ENCODE measurements around the gene TCF7L2.
A peak's percentile ranks its signal among the peaks of the same experiment; 100 is the strongest.

Gene TCF7L2

DNA sequence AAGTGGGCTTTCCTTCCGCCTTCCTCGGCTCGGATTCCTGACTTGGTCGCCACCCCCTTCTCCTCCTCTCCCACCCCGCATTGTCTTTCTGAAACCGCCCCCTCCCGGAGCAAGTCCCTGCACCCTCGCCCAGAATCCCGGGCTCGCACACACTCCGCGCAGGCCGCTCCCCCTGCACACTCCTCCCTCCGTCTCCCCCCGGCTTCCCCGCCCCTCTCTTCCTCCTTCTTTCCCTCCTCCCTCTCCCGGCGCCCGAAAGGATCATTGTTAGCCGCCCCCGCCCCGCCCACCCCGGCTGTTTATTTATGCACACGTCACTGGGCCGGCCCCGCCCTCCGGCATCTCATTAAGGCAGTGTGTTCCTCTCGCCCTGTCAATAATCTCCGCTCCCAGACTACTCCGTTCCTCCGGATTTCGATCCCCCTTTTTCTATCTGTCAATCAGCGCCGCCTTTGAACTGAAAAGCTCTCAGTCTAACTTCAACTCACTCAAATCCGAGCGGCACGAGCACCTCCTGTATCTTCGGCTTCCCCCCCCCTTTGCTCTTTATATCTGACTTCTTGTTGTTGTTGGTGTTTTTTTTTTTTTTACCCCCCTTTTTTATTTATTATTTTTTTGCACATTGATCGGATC is at the start of gene TCF7L2:
Gene TCF7L2 (plus strand): TSS at position 373 of the 633 bp plus-strand sequence. CDS start 510 bp downstream, outside the sequence.
- TF ChIP-seq, protein P1, sequence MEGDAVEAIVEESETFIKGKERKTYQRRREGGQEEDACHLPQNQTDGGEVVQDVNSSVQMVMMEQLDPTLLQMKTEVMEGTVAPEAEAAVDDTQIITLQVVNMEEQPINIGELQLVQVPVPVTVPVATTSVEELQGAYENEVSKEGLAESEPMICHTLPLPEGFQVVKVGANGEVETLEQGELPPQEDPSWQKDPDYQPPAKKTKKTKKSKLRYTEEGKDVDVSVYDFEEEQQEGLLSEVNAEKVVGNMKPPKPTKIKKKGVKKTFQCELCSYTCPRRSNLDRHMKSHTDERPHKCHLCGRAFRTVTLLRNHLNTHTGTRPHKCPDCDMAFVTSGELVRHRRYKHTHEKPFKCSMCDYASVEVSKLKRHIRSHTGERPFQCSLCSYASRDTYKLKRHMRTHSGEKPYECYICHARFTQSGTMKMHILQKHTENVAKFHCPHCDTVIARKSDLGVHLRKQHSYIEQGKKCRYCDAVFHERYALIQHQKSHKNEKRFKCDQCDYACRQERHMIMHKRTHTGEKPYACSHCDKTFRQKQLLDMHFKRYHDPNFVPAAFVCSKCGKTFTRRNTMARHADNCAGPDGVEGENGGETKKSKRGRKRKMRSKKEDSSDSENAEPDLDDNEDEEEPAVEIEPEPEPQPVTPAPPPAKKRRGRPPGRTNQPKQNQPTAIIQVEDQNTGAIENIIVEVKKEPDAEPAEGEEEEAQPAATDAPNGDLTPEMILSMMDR (IDR thresholded peaks at IDR 0.05; ENCODE audit: low read depth, low read length, missing control alignments): no peak
- H3K4me3 ChIP-seq (replicated peaks; ENCODE audit: low read depth, low read length): peak within 1 kb of the TSS; percentile 80
- peak; percentile 88 for DNase-seq (ENCODE audit: extremely low read depth, low read depth)

DNA sequence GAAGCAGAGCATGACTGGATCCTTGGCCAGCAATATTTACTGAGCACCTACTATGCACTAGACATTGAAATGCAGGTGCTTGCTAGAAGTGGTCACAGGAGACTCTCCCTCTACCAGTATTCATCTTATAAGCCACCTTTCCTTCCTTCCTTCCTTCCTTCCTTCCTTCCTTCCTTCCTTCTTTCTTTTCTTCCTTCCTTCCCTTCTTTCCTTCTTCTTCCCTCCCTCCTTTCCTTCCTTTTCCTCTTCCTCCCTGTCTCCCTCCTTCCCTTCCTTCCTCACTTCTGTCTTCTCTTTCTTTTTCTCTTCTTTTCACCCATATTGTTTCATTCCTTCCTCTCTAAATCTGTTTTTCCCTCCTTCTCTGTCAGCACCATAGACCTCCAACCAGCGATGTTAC is 47.3 kb upstream of the TCF7L2 start:
- TF ChIP-seq, protein P1 (IDR thresholded peaks at IDR 0.05; ENCODE audit: low read depth, low read length, missing control alignments): no peak
- no peak overlapping the region for H3K4me3 ChIP-seq (replicated peaks; ENCODE audit: low read depth, low read length)
- no peak for DNase-seq (ENCODE audit: extremely low read depth, low read depth)

DNA sequence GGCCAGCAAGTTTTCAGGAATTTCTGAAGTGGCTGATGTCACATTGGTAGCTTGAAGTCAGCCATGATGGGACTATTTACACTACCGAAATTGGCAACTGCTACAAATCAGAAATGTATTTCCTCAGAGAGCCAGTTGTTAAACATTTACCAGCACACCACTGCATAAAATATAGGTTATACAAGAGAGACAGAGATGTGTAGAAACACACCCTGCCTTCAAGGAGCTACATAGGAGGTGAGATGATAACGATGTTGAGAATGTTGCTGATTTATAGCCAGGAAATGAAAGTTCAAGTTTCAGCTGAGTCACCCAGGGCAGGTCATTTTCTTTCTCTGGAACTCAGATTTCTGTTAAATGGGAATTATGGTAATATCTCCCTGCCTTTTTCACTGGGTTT is 46.0 kb upstream of the TCF7L2 start:
- H3K4me3 ChIP-seq (replicated peaks; ENCODE audit: low read depth, low read length): no peak overlapping the region
- TF ChIP-seq, protein P1 (IDR thresholded peaks at IDR 0.05; ENCODE audit: low read depth, low read length, missing control alignments): no peak
- peak; percentile 21 for DNase-seq (ENCODE audit: extremely low read depth, low read depth)

DNA sequence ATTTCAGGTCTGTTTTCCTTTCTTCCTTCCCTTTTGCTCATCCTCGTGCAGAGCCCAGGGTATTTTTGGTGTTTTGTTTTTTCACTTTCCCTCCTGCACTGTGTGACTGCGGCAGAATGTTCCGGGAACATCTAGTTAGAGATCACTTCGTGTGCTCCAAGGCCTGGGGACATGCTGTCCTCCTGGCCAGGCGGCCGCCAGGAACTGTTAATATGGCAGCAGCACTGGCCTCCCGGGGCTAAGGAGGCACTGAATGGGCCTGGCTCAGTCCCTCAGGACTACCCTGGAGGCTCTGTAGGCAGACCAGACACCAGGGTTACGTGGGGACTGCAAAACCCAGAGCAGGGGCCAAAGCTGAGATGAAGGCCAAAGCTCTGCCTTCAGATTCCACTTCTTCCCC is 43.1 kb upstream of the TCF7L2 start:
- TF ChIP-seq, protein P1 (IDR thresholded peaks at IDR 0.05; ENCODE audit: low read depth, low read length, missing control alignments): no peak
- no peak overlapping the region for H3K4me3 ChIP-seq (replicated peaks; ENCODE audit: low read depth, low read length)
- no peak for DNase-seq (ENCODE audit: extremely low read depth, low read depth)

DNA sequence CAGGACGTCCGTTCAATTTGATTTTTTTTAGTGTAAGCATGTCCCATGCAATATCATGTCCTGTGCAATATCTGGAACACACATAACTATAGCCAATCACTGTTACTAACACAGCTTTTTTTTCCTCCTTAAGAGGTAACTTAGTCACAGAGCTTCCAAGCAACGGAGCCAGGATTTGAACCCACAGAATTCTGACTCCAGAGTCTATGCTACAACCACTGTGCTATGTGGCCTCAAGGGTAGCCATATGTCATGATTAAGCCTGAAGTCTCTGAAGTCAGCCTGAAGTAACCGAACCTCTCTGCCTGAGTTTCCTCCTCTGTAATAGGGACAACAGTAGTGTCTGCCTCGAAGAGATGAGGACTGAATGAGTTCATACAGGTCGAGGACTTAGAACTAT is 42.2 kb upstream of the TCF7L2 start:
- DNase-seq (ENCODE audit: extremely low read depth, low read depth): no peak
- no peak overlapping the region for H3K4me3 ChIP-seq (replicated peaks; ENCODE audit: low read depth, low read length)
- TF ChIP-seq, protein P1 (IDR thresholded peaks at IDR 0.05; ENCODE audit: low read depth, low read length, missing control alignments): no peak

DNA sequence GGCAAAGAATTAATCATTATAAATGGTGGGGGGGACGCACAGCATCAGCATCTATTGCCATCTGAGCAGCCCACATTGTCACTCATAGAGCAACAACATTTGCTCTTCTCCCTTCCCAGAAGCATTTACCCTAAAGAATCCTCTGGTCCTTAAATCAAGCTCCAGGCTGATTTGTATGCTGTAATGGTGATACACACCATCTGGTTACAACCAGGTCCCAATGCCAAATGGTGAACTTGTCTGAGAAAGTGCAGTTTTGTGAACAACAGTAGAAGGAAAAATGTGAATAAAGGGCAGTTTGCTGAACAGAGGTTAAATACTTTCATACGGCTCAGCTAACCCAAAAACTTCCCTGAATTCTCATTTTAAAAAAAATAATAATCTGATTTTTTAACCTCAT is 38.8 kb upstream of the TCF7L2 start:
- no peak for DNase-seq (ENCODE audit: extremely low read depth, low read depth)
- H3K4me3 ChIP-seq (replicated peaks; ENCODE audit: low read depth, low read length): no peak overlapping the region
- TF ChIP-seq, protein P1 (IDR thresholded peaks at IDR 0.05; ENCODE audit: low read depth, low read length, missing control alignments): no peak

Data from HFF-Myc (cell line).